ENCODE results near the gene CALM1. TPM values are rescaled to one million over a fixed set of nuclear protein-coding genes. Genes with fewer than 3 reads are reported as not detected.

Gene CALM1
- total RNA-seq, 1 donor from 2014 or later = 1,414 TPM

DNA sequence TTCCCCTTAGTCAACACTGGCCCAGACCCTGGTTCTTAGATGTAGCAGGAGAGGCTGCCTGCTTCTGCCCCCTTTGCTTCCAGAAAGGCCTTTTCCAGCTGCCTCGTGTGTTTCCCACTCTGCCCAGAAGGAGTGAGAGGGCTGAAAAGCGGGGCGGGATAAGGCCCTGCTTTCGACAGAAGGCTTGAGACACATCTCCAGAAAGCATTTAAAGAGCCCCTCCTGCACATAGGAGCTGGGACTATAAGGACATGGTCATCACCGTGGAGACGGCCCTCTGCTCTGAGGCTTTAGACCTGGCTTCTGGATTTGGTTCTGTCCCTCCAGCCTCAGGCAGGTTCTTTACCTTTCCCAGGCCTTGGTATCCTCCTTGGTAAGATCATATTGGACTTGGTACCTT lies 11.9 kb downstream of the CALM1 start:
- DNase-seq (ENCODE audit: low read depth in 2 of 2) = peak in 1 of 2 donors; percentile 39

DNA sequence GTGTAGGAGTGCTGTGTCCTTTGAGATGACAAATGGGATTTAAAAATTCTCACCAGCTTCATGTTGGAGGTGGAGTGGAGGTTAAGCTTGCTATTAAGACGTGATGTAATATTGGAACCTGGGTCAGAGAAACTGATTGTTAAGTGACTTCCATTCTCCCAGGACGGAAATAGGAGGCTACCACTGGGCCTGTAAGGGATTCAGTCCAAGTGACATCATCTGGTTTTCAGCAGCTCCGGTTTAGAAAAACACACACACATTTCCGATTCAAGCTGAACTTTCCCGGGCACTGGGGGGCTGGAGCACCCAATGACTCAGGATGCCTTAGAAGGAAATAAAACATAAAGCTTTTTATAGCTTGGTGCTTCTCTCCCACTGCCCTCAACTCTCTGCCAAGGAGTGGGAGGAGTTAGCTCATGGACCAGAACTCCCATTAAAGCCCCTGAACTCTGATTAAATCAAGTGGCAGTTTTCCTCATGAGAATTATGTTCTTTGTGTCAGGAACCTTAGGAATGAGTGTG lies 12.4 kb downstream of the CALM1 start:
- DNase-seq (ENCODE audit: low read depth in 2 of 2) = peak; percentile 91 to 99

DNA sequence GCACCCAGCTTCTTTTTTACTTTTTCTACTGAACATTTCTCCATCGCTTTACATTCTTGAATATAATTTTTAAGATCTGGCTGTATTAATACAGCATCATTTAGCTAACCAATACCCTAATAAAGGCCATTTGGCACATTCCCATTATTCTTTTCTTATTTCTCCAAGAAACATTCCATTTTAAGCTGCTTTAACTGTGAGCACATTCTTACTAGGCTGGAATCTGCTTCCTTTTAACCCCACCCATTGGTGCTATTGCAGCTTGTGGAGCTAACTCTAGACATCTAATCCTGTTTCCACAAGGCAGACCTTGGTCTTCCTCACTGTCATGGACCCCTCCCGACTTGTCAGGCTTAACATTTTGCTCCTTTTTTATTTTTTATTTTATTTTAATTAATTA lies 15.2 kb downstream of the CALM1 start:
- no peak for DNase-seq (ENCODE audit: low read depth in 2 of 2)

DNA sequence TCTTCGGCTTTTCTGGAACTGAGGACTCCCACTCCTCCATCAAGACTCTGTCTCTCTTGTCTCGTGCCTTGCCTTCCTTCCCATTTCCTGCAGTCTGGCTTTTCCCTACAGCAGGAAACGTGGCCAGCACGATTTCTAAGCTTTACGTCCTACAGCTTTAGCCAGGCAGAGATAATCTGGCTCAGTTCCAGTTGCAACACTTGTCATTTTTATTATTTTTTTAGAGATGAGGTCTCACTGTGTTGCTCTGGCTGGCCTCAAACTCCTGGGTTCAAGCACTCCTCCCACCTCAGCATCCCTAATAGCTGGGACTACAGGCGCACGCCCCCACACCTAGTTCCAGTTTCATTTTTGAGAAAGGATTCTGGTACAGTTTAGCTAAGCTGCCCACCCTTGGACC lies 19.9 kb downstream of the CALM1 start:
- peak; percentile 81 to 88 for DNase-seq (ENCODE audit: low read depth in 2 of 2)

DNA sequence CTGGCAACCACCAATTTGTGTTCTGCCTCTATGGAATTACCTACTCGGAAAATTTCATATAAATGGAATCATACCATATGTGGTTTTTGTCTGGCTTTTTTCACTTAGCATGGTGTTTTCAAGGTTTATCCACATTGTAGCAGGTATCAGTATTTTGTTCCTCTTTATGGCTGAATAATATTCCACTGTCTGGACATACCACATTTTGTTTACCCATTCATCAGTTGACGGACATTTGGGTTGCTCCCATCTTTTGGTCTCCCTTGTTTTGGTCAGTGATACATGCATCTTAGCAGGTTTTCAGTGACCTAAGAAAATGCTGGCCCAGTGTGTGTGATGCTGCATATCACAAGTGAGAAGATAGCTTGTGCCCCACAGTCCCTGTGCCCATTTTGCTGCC lies 21.2 kb downstream of the CALM1 start:
- no peak for DNase-seq (ENCODE audit: low read depth in 2 of 2)

DNA sequence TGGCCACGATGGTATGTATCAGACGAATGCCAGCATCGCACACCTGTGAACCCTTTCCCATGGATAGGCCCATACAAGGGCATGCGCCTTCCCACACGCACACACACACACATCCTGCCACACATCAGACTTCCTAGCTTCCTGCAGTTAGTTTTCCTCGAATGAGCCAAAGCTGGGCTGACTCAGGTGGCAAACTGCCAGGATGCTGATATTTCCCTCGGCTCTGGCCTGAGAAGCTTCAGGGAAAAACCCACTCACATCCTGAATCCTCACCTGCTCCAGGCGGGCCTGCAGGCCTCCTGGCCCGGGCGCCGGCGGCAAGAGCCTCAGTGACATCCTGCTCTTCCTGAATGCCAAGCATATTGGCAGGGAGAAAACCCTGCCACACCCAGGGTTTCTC lies 22.4 kb downstream of the CALM1 start:
- peak; percentile 98 to 99 for DNase-seq (ENCODE audit: low read depth in 2 of 2)

DNA sequence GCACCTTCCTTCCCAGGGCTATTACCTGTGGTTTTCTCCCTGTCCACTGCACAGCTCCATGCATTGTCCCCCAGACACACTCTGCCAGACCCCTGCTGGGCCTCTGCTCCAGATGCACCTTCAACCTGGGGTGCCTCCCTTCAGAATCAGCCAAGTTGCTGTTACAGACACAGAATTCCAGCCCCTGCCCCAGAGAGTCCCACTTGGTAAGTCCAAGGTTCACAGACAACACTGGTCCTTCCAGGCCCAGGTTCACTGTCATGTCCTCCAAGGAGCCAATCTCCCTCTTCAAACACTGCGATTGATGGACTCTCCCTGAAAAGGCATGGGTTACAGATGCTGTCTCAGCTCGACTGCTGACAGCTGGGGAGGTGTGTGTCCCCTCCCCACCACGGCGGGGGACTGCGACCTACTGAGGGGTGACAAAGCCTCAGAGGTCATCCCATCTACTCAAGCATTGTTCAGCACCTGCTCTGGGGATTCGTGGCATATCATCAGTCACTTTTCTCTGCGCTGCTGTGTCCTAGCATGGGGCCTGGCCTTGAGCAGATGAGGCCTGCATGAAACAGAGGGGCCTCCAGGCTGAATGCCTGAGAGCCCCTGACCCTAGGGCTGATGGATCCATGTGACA lies 24.3 kb downstream of the CALM1 start:
- DNase-seq (ENCODE audit: low read depth in 2 of 2) = no peak

DNA sequence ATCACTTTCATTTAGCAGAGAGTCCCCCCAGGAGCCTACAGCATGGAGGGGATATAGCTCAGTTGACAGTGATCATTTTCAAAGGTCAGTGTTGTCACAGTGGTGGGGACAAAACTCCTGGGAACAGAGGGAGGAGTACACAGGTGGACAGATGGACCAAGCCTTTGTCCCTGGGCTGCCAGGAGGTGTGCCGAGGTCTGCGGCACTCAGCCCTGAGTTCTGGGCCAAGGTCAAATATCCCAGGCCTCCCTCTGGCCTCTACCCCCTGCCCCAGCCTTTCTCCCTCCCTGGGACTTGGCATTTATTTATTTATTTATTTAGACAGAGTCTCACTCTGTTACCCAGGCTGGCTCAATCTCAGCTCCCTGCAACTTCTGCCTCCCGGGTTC lies 24.8 kb downstream of the CALM1 start:
- DNase-seq (ENCODE audit: low read depth in 2 of 2) = no peak

DNA sequence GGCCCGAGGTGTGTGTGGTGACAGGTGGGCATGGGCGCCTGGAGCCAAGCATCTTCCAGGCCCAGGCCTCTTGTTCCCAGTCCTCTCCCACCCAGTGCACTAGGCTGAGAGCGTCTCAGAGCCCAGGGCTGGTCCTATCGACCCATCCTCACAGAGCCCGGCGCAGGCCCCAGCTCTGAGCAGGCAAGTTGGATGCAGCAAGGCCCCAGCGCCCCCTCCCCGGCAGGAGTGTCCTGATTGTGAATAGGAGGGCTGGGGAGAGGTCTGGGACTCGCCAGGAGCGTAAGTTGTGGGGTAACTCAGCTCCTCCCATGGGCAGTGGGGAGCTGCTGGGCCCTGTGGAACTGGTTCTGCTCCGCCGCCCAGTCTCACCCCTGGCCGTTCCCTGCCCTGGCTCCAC lies 26.3 kb downstream of the CALM1 start:
- DNase-seq (ENCODE audit: low read depth in 2 of 2) = no peak

DNA sequence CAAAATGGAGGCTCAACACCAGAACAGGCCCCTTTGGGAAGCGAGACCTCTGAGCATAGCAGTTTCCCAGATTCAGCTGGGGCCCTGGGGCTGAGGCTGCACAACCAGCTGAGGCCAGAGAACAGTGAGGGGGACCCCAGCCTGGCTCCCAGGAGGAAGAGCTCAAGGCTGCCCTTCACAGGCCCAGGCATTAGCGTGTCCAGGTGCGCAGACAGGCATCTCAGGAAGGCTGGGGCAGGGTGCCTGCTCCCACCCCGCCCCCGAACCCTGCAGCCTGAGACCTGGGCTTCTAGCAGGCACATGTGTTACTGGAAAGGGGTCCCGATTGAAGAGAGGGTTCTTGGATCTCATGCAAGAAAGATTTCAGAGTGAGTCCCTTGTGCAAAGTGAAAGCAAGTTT lies 27.2 kb downstream of the CALM1 start:
- no peak for DNase-seq (ENCODE audit: low read depth in 2 of 2)

DNA sequence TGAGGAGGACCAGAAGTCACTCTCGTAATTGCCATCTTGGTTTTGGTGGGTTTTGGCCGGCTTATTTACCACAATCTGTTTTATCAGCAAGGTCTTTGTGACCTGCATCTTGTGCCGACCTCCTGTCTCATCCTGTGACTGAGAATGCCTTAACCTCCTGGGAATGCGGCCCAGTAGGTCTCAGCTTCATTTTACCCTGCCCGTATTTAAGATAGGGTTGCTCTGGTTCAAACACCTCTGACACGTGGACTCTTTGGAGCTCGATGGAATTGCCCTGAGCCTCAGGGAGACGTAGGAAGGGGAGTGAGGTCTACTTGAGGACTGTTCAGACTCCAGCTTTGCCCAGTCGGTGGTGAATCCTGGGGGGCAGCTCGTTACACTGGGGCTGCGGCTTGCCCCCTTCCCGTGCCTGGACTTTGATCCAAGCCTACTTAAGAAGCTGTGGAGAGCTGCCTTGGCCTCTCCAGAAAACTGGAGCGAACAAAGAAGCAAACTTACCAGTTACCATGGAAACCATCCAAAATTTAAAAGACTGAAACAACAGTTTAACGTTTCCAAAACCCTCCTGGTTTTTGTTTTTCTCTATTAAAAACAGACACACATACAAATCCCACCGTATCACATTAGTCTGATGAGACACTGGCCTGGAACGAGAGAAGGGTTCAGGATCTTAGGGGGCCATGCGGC lies 28.0 kb downstream of the CALM1 start:
- no peak for DNase-seq (ENCODE audit: low read depth in 2 of 2)

DNA sequence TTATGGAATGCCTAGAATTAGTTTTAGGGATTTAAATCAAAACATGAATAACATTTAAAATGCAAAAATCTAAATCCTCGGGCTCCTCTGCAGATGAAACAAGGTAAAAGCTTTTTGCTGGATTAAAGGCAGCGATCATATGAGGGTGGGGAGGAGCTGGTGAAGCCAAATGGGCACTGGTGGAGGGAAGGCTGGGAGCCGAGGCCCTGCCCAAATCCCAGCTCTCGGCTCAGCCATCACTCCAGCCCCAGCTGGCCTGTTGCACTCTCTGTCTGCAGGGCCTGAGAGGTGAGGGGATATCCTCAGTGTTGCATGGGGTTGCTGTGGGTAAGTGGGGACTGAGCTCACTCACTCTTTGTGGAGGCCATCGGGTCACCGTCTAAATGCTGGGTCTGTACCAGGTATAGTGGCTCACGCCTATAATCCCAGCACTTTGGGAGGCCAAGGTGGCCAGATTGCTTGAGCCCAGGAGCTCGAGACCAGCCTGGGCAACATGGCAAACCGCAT lies 28.6 kb downstream of the CALM1 start:
- no peak for DNase-seq (ENCODE audit: low read depth in 2 of 2)

DNA sequence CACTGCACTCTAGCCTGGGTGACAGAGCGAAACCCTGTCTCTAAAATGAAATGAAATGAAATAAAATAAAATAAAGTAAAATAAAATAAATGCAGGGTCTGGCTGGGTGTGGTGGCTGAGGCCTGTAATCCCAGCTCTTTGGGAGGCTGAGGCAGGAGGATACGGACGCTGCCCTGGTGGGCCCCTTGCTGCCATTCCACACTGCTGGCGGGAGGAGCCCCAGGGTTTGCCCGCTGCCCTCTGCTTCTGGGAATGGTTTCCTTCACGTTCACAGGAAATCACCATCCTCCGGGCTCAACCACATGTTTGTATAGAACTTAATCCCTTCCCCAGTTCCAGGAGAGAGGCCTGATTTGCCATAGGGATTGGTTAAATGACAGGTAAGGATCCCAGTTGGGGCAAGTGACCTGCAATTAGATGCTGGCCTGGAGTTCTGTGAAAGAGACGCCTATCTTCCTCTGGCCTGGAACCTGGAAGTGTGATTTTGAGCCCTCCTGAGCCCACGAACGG lies 29.3 kb downstream of the CALM1 start:
- DNase-seq (ENCODE audit: low read depth in 2 of 2) = no peak

DNA sequence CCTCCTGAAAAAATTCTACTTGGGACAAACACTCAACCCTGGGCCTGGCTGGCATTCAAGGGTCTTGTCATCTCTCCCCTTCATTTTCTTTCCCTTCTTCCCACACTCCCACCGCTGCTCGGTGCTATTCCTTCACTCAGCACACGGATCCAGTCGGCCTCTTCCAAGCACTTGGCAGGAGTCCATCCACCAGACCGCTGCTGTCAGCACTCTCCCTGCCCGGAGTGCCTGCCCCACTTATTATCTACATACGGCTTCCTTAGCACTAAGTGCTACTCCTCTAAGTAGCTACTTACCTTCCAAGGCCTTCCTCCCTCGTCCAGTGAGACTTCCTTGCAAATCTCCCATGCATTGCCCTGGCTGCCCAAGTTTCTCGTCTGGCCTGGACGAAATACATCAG lies 29.8 kb downstream of the CALM1 start:
- DNase-seq (ENCODE audit: low read depth in 2 of 2) = peak in 1 of 2 donors; percentile 57

DNA sequence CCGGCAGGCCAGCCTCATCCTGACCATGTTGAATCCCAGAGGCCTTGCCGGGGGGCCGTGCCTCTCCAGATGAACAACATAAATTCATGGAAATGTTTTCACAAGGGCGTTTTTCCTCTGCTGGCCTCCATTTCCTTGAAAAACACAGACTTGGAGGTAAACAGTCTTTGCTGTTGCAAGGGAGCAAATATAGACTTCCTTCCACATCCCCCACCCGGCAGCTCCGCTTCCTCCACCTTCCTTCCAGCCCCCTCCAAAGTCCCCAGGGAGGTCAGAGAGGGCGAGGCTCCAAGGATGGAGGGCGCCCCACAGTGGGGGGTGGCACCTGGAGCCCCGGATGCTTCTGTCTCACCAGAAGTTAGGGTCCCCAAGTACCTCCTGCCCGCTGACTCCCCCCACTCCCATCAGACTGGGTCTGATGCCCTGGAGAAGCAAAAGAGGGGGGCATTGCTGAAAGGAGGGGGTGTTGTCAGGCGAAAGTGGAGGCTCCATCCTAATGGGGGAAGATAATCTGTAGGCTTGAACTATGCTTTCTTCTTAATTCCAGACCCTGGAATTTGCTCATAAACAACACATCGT lies 31.1 kb downstream of the CALM1 start:
- peak in 1 of 2 donors; percentile 33 for DNase-seq (ENCODE audit: low read depth in 2 of 2)

DNA sequence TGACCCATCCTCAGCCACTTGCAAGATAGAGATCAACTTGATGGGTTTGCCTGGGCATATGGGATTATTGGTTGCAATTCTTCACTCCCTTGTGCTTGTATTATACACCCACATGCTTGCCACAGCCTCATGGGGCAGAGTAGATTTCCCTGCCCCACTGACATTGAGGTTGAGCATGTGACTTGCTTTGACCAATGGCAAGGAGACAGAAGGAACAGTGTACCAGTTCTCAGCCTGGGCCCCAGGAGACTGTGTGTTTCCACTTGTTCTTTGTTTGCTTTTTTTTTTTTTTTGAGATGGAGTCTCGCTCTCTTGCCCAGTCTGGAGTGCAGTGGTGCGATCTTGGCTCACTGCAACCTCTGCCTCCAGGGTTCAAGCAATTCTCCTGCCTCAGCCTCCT lies 31.8 kb downstream of the CALM1 start:
- DNase-seq (ENCODE audit: low read depth in 2 of 2) = no peak

DNA sequence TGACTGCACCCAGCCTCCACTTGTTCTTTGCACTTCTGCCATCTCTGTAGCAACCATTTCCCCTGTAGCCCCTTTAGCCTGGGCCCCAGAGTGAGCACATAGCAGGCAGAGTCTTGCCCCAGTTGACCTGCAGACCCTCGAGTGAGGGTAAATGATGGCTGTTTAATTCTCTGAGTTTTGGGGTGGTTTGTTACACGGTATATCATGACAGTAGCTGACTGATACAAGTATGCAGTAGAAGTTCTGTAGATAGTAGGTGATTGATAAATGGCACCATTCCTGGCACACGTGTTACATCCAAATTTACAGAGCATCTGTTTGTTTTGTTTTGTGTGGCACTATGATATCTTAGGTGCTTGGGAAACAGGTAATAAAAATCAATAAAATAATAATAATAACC lies 32.4 kb downstream of the CALM1 start:
- no peak for DNase-seq (ENCODE audit: low read depth in 2 of 2)

DNA sequence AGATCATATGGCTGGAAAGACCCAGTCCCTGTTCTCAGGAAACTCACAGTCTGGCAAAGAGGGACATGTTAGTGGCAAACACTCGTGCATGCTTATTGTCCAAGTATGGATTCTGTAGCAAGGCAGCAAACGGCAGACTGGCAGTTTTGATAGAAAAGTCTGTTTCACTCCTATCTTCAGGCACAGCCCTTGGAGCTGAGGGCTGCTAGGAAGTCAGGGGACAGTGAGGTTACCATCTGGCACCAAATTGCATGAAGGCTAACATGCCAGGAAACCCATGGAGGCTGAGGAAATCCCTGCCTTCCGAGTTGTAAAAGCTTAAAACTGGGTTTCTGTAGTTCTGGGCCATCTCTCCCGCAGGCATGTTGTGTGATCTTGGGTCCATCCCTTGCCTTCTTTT lies 32.9 kb downstream of the CALM1 start:
- DNase-seq (ENCODE audit: low read depth in 2 of 2) = peak; percentile 46 to 73

DNA sequence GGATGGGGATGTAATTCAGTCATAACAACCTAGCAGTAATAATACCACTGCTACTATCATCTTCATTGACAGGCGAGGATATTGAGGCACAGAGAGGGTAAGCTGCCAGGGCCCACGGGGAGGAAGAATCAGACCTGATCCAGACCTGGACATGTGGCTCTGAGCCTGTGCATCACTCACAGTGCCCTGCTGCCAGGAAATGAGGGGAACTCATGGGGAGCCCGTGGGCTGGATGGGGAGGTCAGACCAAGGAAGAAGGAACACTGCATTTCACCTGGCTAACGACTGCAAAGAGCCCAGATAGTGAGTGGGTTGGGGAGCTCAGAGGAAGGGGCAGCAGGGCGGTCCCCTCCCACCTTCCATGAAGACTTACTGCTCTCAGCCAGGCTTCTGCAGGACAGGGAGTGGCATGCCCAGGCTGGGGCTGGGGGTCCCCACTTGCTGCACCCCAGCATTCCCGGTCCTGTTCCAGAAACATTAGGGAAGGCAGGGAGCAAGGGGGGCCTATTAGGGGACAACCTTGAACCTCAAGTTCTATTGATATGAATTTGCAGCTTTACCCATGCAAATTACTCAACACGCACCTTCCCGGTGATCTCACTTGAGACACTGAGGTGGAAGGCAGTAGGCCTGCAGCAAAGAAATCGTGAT lies 37.7 kb downstream of the CALM1 start:
- DNase-seq (ENCODE audit: low read depth in 2 of 2) = no peak

DNA sequence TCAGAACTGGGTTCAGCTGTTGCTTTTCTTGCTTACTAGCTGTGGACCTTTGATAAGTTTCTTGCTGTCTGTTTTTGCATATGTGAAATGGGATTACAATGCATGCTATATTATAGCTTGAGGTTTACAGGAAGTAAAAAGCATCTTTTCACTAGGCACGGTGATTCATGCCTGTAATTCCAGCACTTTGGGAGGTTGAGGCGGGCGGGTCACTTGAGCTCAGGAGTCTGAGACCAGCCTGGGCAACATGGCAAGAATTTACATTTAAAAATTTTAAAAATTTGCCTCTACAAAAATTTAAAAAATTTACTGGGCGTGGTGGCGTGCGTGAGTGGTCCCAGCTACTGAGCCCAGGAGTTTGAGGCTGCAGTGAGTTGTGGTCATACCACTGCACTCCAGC lies 42.0 kb downstream of the CALM1 start:
- DNase-seq (ENCODE audit: low read depth in 2 of 2) = no peak

DNA sequence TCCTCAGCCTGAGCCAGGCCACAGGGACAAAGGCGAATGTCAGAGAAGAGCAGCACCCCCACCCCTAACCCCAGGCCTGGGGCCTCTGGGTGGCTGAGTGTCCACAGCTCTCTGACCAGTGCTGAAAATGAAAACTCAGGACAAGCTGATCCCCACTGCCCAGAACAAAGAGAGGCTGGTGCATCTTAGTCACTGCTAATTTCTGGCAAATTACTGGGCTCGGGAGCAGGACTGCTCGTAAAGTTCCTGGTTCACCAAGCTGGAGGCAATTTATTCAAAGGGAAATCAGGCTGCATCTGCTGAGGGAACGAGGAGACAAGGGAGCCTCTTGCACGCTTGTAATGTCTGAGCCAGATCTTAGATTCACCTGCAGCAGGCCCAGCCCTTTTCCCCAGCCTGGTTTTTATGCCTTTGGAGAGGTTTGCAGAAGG lies 43.2 kb downstream of the CALM1 start:
- DNase-seq (ENCODE audit: low read depth in 2 of 2) = no peak

DNA sequence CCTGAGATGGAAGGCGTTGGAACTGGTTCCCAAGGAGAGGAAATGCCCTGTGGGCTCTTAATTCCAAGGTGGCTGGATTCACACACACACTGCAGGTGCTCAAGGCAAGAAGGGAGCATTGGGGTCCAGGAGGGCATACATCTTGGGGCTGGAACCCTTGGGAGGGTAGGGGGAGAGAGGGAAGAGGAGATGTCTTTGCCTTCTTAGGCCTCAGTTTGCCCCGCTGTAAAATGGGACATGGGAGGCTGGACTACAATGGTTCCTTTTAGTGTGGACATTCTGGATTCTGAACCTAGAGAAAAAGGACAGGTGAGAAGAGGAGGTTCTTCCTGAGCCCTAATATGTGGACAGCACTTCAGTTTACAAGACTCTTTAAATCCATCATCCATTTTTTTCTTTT lies 43.8 kb downstream of the CALM1 start:
- DNase-seq (ENCODE audit: low read depth in 2 of 2) = no peak

Data from lung microvascular endothelial cell (primary cell).